ENCODE measurements around the gene TEAD3. TPM values are rescaled to one million over a fixed set of nuclear protein-coding genes. Genes with fewer than 3 reads are reported as not detected.

Gene TEAD3
- total and polyA plus RNA-seq, 2 experiments from 2014 or later, result 15.0 to 26.5 TPM

DNA sequence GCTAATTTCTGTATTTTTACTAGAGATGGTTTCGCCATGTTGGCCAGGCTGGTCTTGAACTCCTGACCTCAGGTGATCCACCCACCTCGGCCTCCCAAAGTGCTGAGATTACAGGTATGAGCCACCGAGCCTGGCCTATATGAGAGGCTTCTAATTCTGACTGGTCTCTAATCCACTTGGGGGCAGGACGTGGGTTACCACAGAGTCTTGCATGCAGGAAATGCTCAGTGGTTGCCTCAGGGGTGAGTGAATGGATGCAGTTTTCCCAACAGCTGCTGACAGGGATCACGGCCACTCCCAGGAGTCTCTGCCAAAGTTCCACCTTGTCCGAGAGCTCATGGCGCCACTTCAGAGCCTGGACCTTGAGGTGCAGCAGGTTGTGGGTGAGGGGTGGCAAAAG, 51.2 kb downstream of the TEAD3 start (continued):
- TF ChIP-seq EZH2phosphoT487 (IDR thresholded peaks at IDR 0.05; ENCODE audit: unreplicated experiment), result no peak
- no peak for TF ChIP-seq ZNF331 (CRISPR knock-in tag; IDR thresholded peaks at IDR 0.05; ENCODE audit: low read depth)
- TF ChIP-seq STAT1 (IDR thresholded peaks at IDR 0.05; ENCODE audit: unreplicated experiment), result no peak
- TF ChIP-seq POLR2AphosphoS5 (IDR thresholded peaks at IDR 0.05; ENCODE audit: low read depth), result no peak
- TF ChIP-seq NANOG (IDR thresholded peaks at IDR 0.05; ENCODE audit: borderline replicate concordance), result no peak

DNA sequence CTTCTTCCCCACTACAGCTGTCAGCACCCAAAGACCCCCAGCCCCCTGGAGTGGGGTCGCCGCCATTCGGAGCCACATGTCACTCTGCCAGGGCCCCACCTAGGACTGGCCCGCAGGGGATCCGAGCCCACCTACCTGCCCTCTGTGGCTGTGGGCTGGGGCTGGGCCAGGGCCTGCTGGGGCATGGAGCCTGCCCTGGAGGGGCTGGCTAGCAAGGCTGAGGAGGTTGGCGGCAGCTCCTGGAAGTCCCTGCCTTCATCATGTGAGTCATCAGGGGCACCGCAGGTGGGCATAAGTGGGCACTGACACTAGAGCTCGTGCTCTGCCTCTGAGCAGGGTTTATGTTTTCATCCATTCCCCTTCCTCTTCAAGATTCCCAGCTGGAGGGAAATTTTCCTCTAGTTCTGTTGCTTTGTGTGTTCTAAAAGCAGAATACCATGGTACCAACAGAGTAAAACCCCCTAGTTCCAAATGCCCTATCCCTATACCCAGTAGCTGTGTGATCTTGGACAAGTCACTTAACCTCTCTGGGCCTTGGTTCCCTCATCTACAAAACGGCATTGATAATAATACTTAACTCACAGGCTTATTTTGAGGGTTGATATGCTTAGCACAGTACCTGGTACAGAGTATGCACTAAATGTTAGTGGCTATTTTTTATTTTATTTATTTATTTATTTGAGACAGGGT, 53.4 kb downstream of the TEAD3 start:
- no peaks in the 10 kb centered on the region for H3F3A ChIP-seq (replicated peaks; ENCODE audit: low read depth)
- H3K27ac ChIP-seq (ENCODE audit: low read depth), result no peak overlapping the region
- H2AFZ ChIP-seq, result no peak overlapping the region
- no peak overlapping the region for H3K4me3 ChIP-seq
- H3K4me2 ChIP-seq, result no peak overlapping the region
- no peaks in the 10 kb centered on the region for H4K20me1 ChIP-seq (replicated peaks; ENCODE audit: insufficient read depth)
- H3K27me3 ChIP-seq (ENCODE audit: insufficient read depth), result no peaks in the 10 kb centered on the region
- no peaks in the 10 kb centered on the region for H3K9me2 ChIP-seq (ENCODE audit: insufficient read depth)
- DNase-seq (ENCODE audit: low spot score) (no peak), ATAC-seq (0 out of 3 replicates have a peak, but pooled peaks have one; percentile 17)
- Mint-ChIP-seq H3K36me3 (ENCODE audit: low read depth) (no peaks in the 10 kb centered on the region), H3K4me1 (no peaks in the 10 kb centered on the region), H3K27ac (no peak overlapping the region), H3K27me3 (ENCODE audit: insufficient read depth, low read depth, poor library complexity) (peaks cover 6% of the 10 kb centered on the region), H3K4me3 (no peak overlapping the region), H3K9me3 (no peaks in the 10 kb centered on the region)
- H3K79me2 ChIP-seq (replicated peaks; ENCODE audit: insufficient read depth), result no peaks in the 10 kb centered on the region
- no peaks in the 10 kb centered on the region for H3K4me1 ChIP-seq (ENCODE audit: insufficient read depth)
- no peaks in the 10 kb centered on the region for H3K36me3 ChIP-seq (ENCODE audit: insufficient read depth)
- TF ChIP-seq ZNF331 (CRISPR knock-in tag; IDR thresholded peaks at IDR 0.05; ENCODE audit: low read depth), result no peak

DNA sequence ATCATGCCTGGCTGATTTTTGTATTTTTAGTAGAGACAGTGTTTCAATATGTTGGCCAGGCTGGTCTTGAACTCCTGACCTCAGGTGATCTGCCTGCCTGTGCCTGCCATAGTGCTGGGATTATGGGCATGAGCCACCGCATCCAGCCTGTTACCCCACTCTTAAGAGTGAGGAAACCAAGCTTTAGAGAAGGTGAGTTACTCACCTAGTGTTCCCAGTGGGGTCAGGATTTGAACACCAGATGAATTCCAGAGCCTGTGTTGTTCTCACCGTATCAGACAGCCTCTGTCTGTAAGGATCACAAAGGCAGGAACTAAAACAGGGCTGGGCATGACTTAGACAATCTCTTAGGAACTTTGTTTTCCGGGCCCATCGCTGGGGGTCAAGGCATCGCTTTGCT, 54.2 kb downstream of the TEAD3 start:
- Histone ChIP-seq H3K9me2 (ENCODE audit: insufficient read depth) (no peaks in the 10 kb centered on the region), H3K4me2 (no peak overlapping the region), H3K4me3 (no peak overlapping the region), H3F3A (replicated peaks; ENCODE audit: low read depth) (no peaks in the 10 kb centered on the region), H3K4me1 (ENCODE audit: insufficient read depth) (no peaks in the 10 kb centered on the region), H3K27me3 (ENCODE audit: insufficient read depth) (no peaks in the 10 kb centered on the region), H3K79me2 (replicated peaks; ENCODE audit: insufficient read depth) (no peaks in the 10 kb centered on the region), H3K36me3 (ENCODE audit: insufficient read depth) (no peaks in the 10 kb centered on the region), H4K20me1 (replicated peaks; ENCODE audit: insufficient read depth) (no peaks in the 10 kb centered on the region), H2AFZ (no peak overlapping the region), H3K27ac (ENCODE audit: low read depth) (no peak overlapping the region)
- DNase-seq (ENCODE audit: low spot score) (no peak), ATAC-seq (no peak)
- H3K9me3 Mint-ChIP-seq, result no peaks in the 10 kb centered on the region
- no peaks in the 10 kb centered on the region for H3K4me1 Mint-ChIP-seq
- H3K27me3 Mint-ChIP-seq (ENCODE audit: insufficient read depth, low read depth, poor library complexity), result peaks cover 10% of the 10 kb centered on the region
- no peak overlapping the region for H3K4me3 Mint-ChIP-seq
- H3K27ac Mint-ChIP-seq, result no peak overlapping the region
- H3K36me3 Mint-ChIP-seq (ENCODE audit: low read depth), result no peaks in the 10 kb centered on the region
- TF ChIP-seq, protein P1, sequence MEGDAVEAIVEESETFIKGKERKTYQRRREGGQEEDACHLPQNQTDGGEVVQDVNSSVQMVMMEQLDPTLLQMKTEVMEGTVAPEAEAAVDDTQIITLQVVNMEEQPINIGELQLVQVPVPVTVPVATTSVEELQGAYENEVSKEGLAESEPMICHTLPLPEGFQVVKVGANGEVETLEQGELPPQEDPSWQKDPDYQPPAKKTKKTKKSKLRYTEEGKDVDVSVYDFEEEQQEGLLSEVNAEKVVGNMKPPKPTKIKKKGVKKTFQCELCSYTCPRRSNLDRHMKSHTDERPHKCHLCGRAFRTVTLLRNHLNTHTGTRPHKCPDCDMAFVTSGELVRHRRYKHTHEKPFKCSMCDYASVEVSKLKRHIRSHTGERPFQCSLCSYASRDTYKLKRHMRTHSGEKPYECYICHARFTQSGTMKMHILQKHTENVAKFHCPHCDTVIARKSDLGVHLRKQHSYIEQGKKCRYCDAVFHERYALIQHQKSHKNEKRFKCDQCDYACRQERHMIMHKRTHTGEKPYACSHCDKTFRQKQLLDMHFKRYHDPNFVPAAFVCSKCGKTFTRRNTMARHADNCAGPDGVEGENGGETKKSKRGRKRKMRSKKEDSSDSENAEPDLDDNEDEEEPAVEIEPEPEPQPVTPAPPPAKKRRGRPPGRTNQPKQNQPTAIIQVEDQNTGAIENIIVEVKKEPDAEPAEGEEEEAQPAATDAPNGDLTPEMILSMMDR (conservative IDR thresholded peaks at IDR 0.05; ENCODE audit: low read depth in 2 of 2), result no peak
- TF ChIP-seq ZNF114 (CRISPR knock-in tag; IDR thresholded peaks at IDR 0.05) (no peak), NANOG (IDR thresholded peaks at IDR 0.05; ENCODE audit: borderline replicate concordance) (no peak), ZNF331 (CRISPR knock-in tag; IDR thresholded peaks at IDR 0.05; ENCODE audit: low read depth) (no peak), STAT1 (IDR thresholded peaks at IDR 0.05; ENCODE audit: unreplicated experiment) (no peak)
- TF ChIP-seq, protein P2, sequence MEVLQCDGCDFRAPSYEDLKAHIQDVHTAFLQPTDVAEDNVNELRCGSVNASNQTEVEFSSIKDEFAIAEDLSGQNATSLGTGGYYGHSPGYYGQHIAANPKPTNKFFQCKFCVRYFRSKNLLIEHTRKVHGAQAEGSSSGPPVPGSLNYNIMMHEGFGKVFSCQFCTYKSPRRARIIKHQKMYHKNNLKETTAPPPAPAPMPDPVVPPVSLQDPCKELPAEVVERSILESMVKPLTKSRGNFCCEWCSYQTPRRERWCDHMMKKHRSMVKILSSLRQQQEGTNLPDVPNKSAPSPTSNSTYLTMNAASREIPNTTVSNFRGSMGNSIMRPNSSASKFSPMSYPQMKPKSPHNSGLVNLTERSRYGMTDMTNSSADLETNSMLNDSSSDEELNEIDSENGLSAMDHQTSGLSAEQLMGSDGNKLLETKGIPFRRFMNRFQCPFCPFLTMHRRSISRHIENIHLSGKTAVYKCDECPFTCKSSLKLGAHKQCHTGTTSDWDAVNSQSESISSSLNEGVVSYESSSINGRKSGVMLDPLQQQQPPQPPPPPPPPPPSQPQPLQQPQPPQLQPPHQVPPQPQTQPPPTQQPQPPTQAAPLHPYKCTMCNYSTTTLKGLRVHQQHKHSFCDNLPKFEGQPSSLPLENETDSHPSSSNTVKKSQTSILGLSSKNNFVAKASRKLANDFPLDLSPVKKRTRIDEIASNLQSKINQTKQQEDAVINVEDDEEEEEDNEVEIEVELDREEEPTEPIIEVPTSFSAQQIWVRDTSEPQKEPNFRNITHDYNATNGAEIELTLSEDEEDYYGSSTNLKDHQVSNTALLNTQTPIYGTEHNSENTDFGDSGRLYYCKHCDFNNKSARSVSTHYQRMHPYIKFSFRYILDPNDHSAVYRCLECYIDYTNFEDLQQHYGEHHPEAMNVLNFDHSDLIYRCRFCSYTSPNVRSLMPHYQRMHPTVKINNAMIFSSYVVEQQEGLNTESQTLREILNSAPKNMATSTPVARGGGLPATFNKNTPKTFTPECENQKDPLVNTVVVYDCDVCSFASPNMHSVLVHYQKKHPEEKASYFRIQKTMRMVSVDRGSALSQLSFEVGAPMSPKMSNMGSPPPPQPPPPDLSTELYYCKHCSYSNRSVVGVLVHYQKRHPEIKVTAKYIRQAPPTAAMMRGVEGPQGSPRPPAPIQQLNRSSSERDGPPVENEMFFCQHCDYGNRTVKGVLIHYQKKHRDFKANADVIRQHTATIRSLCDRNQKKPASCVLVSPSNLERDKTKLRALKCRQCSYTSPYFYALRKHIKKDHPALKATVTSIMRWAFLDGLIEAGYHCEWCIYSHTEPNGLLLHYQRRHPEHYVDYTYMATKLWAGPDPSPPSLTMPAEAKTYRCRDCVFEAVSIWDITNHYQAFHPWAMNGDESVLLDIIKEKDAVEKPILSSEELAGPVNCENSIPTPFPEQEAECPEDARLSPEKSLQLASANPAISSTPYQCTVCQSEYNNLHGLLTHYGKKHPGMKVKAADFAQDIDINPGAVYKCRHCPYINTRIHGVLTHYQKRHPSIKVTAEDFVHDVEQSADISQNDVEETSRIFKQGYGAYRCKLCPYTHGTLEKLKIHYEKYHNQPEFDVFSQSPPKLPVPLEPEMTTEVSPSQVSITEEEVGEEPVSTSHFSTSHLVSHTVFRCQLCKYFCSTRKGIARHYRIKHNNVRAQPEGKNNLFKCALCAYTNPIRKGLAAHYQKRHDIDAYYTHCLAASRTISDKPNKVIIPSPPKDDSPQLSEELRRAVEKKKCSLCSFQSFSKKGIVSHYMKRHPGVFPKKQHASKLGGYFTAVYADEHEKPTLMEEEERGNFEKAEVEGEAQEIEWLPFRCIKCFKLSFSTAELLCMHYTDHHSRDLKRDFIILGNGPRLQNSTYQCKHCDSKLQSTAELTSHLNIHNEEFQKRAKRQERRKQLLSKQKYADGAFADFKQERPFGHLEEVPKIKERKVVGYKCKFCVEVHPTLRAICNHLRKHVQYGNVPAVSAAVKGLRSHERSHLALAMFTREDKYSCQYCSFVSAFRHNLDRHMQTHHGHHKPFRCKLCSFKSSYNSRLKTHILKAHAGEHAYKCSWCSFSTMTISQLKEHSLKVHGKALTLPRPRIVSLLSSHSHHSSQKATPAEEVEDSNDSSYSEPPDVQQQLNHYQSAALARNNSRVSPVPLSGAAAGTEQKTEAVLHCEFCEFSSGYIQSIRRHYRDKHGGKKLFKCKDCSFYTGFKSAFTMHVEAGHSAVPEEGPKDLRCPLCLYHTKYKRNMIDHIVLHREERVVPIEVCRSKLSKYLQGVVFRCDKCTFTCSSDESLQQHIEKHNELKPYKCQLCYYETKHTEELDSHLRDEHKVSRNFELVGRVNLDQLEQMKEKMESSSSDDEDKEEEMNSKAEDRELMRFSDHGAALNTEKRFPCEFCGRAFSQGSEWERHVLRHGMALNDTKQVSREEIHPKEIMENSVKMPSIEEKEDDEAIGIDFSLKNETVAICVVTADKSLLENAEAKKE (CRISPR knock-in tag; IDR thresholded peaks at IDR 0.05), result no peak

All from GM23338 (cell line).